ENCODE measurements around the gene WDR64.

GRCh38 chr1:241658081-241658793, 6.2 kb downstream of the WDR64 start:
- TF ChIP-seq POLR2AphosphoS5 (IDR thresholded peaks at IDR 0.05): no peak
- no peak for TF ChIP-seq POLR2A (IDR thresholded peaks at IDR 0.05)
- TF ChIP-seq CTCF (IDR thresholded peaks at IDR 0.05): no peak
- TF ChIP-seq EP300 (IDR thresholded peaks at IDR 0.05): no peak

Measured in sigmoid colon (tissue), 4 donors.